GM21515 (cell line): ENCODE measurements around the gene SLC28A2.
"Not testable (repeated sequence)": the region's sequence is repeated elsewhere in the genome, so short reads cannot be mapped to it uniquely, and the experiment has no call there.

Experiments used
- ATAC-seq: cut with Tn5 transposase; IDR thresholded peaks from one replicate; pipeline ENCODE4 v1.9.1; 2021; ENCODE audit not compliant: unreplicated experiment

The SLC28A2 gene

GRCh38 chr15:45262906-45263461, 10.9 kb downstream of the SLC28A2 start:
- no peak for ATAC-seq

- no peak for ATAC-seq
Observed at GRCh38 chr15:45263854-45264253, 11.8 kb downstream of the SLC28A2 start.

- ATAC-seq = no peak
Observed at GRCh38 chr15:45265506-45265905, 13.5 kb downstream of the SLC28A2 start.

GRCh38 chr15:45268135-45268534, 16.1 kb downstream of the SLC28A2 start:
- no peak for ATAC-seq

GRCh38 chr15:45274636-45275380, 22.8 kb downstream of the SLC28A2 start:
- ATAC-seq = no peak

GRCh38 chr15:45276831-45277230, 24.8 kb downstream of the SLC28A2 start:
- ATAC-seq = no peak

GRCh38 chr15:45279024-45279698, 27.1 kb downstream of the SLC28A2 start:
- peak; percentile 100 for ATAC-seq

GRCh38 chr15:45285413-45285812, 33.4 kb downstream of the SLC28A2 start:
- ATAC-seq = no peak

- ATAC-seq = no peak
Observed at GRCh38 chr15:45287390-45287956, 35.4 kb downstream of the SLC28A2 start.

- no peak for ATAC-seq
Observed at GRCh38 chr15:45288947-45289346, 36.9 kb downstream of the SLC28A2 start.

GRCh38 chr15:45291822-45292582, 40.0 kb downstream of the SLC28A2 start:
- no peak for ATAC-seq

GRCh38 chr15:45293326-45293725, 41.3 kb downstream of the SLC28A2 start:
- not testable (repeated sequence) for ATAC-seq

- ATAC-seq = not testable (repeated sequence)
Observed at GRCh38 chr15:45298964-45299378, 46.9 kb downstream of the SLC28A2 start.

GRCh38 chr15:45304711-45305110, 52.7 kb downstream of the SLC28A2 start:
- ATAC-seq = no peak

GRCh38 chr15:45306105-45306504, 54.1 kb downstream of the SLC28A2 start:
- ATAC-seq = no peak

GRCh38 chr15:45307230-45307924, 55.3 kb downstream of the SLC28A2 start:
- no peak for ATAC-seq

- ATAC-seq = not testable (repeated sequence)
Observed at GRCh38 chr15:45314117-45314516, 62.1 kb downstream of the SLC28A2 start.

- ATAC-seq = no peak
Observed at GRCh38 chr15:45314960-45315359, 62.9 kb downstream of the SLC28A2 start.

- no peak for ATAC-seq
Observed at GRCh38 chr15:45319472-45320214, 67.6 kb downstream of the SLC28A2 start.
